NCI-H2196 (cell line): ENCODE data around the gene SCYGR7.
"Not testable (repeated sequence)": the region's sequence is repeated elsewhere in the genome, so short reads cannot be mapped to it uniquely, and the experiment has no call there.

Experiments used
- DNase-seq: peaks from one replicate; lab custom pipeline; 2025; ENCODE audit not compliant: unreplicated experiment; lab: John Stamatoyannopoulos, UW

Gene SCYGR7, protein sequence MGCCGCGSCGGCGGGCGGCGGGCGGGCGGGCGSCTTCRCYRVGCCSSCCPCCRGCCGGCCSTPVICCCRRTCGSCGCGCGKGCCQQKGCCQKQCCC

DNA sequence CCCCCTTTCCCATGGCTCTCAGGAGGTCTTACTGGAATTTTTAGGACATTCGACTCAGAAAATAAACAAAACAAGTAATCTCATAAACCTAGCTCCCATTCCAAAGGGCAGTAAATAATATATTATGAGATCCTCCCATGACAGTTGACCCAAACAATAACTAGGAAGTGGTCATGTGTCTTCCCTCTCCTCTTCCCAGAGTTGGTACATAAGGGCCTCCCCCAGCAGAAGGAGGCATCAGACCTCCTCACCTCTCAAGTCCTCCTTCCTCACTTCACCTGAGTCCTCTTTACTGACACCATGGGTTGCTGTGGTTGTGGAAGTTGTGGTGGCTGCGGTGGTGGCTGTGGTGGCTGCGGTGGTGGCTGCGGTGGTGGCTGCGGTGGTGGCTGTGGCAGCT lies at the start of gene SCYGR7:
Gene SCYGR7 (plus strand): TSS at position 301 of the 400 bp plus-strand sequence. CDS start 0 bp downstream, at position 301.
- DNase-seq: no peak

DNA sequence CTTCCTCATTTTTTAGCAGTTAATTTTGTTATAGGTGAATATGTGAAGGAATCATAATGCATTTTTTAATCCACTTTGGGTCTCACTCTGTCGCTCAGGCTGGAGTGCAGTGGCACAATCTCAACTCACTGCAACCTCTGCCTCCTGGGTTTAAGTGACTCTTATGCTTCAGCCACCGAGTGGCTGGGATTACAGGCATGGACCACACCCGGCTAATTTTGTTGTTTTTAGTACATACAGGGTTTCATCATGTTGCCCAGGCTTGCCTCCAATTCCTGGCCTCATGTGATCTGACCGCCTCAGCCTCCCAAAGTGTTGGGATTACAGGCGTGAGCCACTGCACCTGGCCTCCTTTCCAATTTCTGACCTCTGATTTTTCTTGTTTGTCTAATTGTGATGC lies 43.9 kb upstream of the SCYGR7 start:
- DNase-seq: no peak

DNA sequence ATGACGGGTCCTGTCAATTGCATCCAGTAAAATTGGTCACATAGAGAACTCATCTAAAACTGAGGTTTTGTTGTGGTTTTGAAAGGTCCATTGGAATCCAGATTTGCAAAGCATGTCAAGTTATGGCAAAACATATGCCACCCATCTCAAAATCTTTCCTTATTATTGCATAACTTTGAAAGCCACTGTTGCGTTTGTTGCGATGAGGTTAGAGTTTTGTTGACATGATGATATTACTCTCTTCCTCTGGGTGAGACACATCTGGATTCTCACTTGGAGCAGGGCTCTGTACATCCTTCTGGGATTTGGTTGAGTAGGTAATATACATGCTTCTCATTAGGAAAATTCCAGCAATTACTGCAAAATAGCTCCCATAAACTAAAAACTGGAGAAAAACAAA lies 40.9 kb upstream of the SCYGR7 start:
- no peak for DNase-seq

DNA sequence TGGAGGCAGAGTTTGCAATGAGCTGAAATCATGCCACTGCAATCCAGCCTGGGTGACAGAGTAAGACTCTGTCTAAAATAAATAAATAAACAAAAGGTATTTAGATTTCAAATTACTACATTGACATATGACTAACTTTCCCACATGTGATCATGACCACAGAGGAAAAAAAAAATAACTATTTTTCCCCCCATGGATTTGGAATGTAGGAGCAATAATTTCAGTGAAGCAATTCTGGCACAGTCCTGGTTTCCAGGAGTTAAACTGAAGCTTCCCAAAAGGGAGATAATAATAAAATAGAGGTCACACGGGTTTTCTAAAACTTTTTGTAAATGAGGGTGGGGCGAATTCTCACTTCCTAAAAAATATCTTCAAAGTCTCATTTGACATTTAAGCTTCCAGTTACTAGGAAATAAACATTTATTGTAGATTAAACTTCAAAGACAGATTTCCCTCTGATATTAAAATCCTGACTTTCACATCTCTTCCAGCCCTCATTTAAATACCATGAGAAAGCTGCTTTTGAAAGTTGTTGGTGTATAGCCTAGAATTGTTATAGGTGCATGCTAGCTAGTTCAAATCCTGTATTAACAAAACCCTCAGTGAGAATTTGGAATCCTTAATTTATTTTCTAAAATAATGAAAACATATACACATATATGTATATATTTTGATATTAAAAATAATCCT lies 31.0 kb upstream of the SCYGR7 start:
- no peak for DNase-seq

GRCh38 chr2:227701556-227701955 lies 26.6 kb upstream of the SCYGR7 start:
- DNase-seq: no peak

DNA sequence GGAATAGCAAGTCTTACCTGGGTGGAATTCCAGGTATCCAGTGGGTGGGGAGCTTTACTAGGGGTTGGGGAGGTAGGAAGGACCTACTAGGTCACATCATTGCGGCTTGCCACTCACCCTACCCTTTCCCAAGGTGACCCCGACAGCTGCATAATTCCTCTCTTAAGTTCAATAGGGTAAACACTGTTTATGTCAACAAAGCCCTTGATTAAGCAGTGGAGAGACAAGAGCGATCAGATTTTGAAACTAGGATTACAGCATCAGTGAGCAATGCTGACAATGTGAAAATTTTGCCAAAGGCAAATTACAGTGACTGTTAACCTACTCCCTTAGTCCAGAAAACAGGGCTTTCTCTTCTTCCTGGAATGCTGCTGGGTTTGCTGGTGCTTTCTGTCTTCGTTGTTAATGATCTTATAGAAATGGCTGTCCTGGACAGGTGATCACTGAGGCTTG lies 24.8 kb upstream of the SCYGR7 start:
- no peak for DNase-seq

DNA sequence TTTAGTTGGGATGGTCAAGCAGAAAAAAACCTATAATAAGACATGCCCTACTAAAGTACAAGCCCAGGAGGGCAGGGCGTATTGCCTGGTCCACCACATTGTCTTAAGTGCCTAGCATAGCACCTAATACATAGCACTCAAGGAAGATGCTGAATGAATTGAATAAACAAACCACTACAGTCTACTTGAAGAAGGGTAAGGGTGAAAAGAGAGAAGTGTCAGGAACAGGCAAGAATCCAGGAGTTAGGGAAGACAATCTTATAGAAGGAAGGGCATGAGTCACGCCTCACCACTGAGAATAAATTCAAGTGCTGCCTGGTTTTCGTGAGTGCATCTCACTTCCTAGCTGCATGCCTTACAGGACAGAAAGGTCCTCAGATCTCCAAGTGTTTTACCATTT lies 24.2 kb upstream of the SCYGR7 start:
- DNase-seq: no peak

DNA sequence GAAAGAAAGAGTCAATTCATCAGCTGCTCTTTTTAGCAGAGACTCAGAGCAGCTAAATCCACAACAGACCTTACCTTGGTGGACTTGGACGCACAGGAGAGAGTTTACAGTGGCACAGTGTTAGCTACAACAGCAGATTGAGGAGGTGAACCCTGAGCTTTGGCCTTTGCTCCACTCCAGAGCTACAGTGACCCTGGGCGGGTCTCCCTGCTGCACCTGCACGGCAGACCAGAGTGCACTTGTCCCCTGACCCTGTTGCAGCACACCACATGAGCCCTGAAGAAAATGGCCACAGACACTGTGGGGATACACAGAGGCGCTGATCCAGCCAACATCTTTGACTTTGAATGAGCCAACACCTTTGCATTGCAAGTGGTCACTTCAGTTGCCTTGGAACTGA lies 21.3 kb upstream of the SCYGR7 start:
- no peak for DNase-seq

GRCh38 chr2:227707390-227707789 lies 20.7 kb upstream of the SCYGR7 start:
- DNase-seq: no peak

GRCh38 chr2:227710986-227711385 lies 17.1 kb upstream of the SCYGR7 start:
- no peak for DNase-seq

DNA sequence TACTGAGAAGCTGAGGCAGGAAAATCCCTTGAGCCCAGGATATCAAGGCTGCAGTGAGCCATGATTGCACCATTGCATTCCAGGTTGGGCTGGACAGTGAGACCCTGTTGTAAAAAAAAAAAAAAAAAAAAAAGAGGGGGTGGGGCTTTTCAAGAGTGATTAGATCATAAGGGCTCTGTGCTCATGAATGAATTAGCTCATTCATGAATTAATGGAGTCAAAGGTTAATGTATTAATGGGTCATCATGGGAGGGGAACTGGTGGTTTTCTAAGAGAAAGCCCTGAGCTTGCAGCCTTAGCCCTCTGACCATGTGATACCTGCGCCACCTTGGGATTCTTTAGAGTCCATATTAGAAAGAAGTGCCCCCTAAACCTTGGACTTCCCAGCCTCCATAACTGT lies 14.8 kb upstream of the SCYGR7 start:
- no peak for DNase-seq

- no peak for DNase-seq
Observed at GRCh38 chr2:227716501-227716900, 11.6 kb upstream of the SCYGR7 start.

DNA sequence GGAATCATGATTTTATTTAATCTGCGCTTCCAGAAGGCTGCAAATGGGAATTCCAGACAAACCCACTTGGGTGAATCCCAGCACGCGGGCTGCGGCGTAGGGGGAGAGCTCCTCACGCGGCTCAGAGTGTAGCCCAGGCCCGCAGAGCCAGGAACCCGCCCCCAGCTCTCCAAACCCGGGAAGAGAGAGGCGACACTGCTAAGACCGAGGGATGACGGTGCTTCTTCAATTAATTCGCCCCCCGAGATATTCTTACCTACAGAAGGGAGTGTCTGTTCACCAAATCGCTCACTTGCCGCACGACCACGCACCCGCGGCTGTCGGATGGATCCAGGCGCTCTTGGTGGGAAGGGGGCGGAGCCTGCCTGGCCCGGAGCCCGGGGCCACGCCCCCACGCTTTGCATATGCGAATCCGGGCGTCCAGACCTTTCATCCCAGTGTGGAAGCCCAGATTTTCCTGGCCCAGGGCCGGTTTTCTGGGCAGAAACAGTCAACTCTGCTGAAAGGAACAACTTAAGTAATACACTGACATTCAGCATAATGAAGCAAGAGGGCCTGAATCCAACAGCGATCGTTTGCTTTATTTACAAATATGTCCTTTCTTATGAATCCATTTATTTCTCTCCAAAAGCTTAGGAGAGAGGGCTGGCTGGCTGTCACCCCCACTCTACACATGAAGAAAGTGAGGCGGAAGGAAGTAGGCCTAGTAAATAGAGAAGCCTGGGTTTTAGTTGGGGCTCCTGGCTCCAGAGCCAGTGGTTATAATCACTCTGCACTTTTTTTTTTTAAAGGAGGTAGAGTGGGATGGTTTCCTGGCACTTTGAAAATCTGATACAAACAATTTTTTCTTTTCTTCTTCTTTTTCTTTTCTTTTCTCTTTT lies 10.2 kb upstream of the SCYGR7 start, which contains the start of gene SLC19A3:
Gene SLC19A3 (minus strand): TSS at position 342 of the 881 bp plus-strand sequence. CDS start 15,710 bp downstream, outside the sequence.
- DNase-seq: no peak

GRCh38 chr2:227719641-227720040 lies 8.5 kb upstream of the SCYGR7 start:
- no peak for DNase-seq

GRCh38 chr2:227720680-227721079 lies 7.5 kb upstream of the SCYGR7 start:
- DNase-seq: no peak

DNA sequence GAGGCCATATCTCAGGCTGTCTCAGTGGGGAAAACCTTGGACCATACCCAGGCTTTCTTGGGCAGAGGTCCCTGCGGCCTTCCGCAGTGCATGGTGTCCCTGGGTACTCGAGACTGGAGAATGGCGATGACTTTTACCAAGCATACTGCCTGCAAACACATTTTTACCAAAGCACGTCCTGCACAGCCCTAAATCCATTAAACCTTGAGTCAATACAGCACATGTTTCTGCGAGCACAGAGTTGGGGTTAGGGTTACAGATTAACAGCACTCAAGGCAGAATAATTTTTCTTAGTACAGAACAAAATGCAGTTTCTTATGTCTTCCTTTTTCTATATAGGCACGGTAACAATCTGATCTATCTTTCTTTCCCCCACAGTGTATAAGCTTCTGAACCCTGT lies 5.3 kb upstream of the SCYGR7 start:
- not testable (repeated sequence) for DNase-seq

GRCh38 chr2:227724394-227725039 lies 3.6 kb upstream of the SCYGR7 start, which contains the start of gene SCYGR6:
Gene SCYGR6 (minus strand): TSS chr2:227724757. CDS start chr2:227724757, 0 bp downstream.
- DNase-seq: no peak

DNA sequence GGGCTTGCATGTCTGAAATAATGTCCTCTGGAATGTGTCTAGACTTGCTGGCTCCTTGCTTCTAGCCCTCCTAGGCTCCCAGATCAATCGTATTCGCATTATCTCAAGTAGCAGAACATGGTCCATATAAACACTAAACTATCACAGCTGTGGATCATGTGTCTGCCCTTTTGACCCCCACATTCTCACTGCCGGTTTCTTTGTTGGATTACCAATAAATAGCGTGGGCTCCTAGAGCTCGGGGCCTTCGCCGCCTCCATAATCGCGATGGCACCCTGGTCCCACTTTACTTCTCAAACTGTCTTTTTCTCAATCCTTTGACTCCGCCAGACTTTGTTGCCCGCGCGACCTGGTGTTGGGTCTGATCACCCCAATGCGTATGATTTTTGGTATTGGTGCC lies 11.2 kb downstream of the SCYGR7 start:
- DNase-seq: no peak

DNA sequence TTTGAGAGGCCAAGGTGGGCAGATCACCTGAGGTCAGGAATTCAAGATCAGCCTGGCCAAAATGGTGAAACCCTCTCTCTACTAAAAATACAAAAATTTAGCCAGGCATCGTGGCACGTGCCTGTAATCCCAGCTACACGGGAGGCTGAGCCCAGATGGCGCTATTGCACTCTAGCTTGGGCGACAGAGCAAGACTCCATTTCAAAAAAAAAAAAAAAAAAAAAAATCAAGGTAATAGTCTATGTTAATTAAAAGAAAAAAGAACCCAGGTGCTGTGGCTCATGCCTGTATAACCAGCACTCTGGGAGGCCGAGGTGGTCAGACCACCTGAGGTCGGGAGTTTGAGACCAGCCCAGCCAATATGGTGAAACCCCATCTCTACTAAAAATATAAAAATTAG lies 12.6 kb downstream of the SCYGR7 start:
- DNase-seq: not testable (repeated sequence)

DNA sequence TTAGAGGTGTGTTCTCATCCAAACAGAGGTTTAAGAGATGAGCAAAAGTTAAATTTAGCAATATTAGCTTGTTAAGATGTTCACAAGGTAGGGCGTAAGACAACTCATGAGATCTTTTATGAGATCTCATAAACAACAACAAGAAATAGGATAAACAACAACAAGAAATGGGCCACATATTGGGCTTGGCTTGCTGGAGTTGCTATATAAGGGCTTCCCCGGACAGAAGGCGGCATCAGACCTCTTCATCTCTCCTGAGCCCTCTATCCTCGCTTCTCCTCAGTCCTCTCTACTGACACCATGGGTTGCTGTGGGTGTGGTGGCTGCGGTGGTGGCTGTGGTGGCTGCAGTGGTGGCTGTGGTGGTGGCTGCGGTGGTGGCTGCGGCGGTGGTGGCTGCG lies 17.5 kb downstream of the SCYGR7 start, which contains the start of gene SCYGR8:
Gene SCYGR8 (plus strand): TSS at position 301 of the 400 bp plus-strand sequence. CDS start 0 bp downstream, at position 301.
- no peak for DNase-seq

DNA sequence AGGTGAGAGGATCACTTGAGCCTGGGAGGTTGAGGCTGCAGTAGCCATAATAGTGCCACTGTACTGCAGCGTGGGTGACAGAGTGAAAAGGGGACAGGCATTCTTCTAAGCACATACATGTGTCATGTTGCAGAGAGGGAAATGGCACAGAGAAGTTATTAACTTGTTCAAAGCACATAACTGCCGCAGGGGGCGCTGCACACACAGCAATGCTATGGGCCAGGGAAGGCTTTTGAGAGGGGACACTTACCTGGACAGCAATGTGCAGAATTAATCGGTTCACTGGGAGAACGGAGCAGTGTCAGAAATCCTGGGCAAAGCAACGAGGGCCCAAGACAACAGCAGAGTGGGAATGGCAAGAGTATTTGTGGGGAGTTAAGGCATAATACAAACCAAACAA lies 19.9 kb downstream of the SCYGR7 start:
- DNase-seq: no peak
